ENCODE results near the gene MFSD12. TPM values are rescaled to one million over a fixed set of nuclear protein-coding genes. Genes with fewer than 3 reads are reported as not detected.

MFSD12 gene
- total and polyA plus RNA-seq, 2 experiments from 2014 or later, result 35.3 to 91.1 TPM

DNA sequence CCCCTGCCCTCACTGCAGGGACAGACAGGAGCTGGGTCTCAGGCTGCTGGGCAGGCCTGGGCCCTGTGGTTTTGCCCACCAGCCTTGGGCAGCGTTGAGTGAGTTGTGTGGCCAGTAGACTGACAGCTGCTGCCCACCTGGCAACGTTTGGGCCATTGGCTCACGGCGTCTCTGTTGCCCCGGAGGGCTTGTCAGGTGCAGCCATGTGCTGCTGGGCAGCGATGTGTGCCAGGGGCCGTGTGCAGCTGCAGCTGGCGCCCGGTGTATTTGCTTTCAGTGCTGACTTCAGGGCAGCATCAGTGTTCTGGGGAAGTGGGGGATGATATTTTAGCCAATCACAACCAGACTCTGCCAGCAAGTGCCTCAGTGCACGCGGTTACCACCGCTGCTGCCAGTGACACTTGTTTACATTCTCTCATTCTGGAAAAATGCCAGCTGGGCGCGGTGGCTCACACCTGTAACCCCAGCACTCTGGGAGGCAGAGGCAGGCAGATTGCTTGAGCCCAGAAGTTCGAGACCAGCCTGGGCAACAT, 40.6 kb downstream of the MFSD12 start:
- H3K27ac Mint-ChIP-seq, result 0 out of 2 replicates have a peak overlapping the region, but pooled peaks have one; percentile 31

More for the DNA sequence above, 40.6 kb downstream of the MFSD12 start:
- Mint-ChIP-seq H3K4me3 (no peak overlapping the region), H3K4me1 (peaks cover 43% of the 10 kb centered on the region), H3K9me3 (no peaks in the 10 kb centered on the region; the same call in 2 of the 3 replicates), H3K36me3 (ENCODE audit: low read depth) (peaks cover 6% of the 10 kb centered on the region), H3K27me3 (ENCODE audit: insufficient read depth, low read depth, poor library complexity) (peaks cover 13% of the 10 kb centered on the region)
- peaks cover 61% of the 10 kb centered on the region for H3K79me2 ChIP-seq (replicated peaks; ENCODE audit: insufficient read depth)
- TF ChIP-seq NANOG (IDR thresholded peaks at IDR 0.05; ENCODE audit: borderline replicate concordance) (no peak), STAT1 (IDR thresholded peaks at IDR 0.05; ENCODE audit: unreplicated experiment) (no peak), JUNB (IDR thresholded peaks at IDR 0.05; ENCODE audit: unreplicated experiment) (no peak), POLR2AphosphoS5 (IDR thresholded peaks at IDR 0.05; ENCODE audit: low read depth) (no peak), EZH2 (IDR thresholded peaks at IDR 0.05; ENCODE audit: low read depth, unreplicated experiment) (no peak), CREB1 (CRISPR knock-in tag; IDR thresholded peaks at IDR 0.05; ENCODE audit: low read depth) (no peak), EZH2phosphoT487 (IDR thresholded peaks at IDR 0.05; ENCODE audit: unreplicated experiment) (no peak), ZNF331 (CRISPR knock-in tag; IDR thresholded peaks at IDR 0.05; ENCODE audit: low read depth) (no peak), ZNF114 (CRISPR knock-in tag; IDR thresholded peaks at IDR 0.05) (no peak)
- TF ChIP-seq, protein P1, sequence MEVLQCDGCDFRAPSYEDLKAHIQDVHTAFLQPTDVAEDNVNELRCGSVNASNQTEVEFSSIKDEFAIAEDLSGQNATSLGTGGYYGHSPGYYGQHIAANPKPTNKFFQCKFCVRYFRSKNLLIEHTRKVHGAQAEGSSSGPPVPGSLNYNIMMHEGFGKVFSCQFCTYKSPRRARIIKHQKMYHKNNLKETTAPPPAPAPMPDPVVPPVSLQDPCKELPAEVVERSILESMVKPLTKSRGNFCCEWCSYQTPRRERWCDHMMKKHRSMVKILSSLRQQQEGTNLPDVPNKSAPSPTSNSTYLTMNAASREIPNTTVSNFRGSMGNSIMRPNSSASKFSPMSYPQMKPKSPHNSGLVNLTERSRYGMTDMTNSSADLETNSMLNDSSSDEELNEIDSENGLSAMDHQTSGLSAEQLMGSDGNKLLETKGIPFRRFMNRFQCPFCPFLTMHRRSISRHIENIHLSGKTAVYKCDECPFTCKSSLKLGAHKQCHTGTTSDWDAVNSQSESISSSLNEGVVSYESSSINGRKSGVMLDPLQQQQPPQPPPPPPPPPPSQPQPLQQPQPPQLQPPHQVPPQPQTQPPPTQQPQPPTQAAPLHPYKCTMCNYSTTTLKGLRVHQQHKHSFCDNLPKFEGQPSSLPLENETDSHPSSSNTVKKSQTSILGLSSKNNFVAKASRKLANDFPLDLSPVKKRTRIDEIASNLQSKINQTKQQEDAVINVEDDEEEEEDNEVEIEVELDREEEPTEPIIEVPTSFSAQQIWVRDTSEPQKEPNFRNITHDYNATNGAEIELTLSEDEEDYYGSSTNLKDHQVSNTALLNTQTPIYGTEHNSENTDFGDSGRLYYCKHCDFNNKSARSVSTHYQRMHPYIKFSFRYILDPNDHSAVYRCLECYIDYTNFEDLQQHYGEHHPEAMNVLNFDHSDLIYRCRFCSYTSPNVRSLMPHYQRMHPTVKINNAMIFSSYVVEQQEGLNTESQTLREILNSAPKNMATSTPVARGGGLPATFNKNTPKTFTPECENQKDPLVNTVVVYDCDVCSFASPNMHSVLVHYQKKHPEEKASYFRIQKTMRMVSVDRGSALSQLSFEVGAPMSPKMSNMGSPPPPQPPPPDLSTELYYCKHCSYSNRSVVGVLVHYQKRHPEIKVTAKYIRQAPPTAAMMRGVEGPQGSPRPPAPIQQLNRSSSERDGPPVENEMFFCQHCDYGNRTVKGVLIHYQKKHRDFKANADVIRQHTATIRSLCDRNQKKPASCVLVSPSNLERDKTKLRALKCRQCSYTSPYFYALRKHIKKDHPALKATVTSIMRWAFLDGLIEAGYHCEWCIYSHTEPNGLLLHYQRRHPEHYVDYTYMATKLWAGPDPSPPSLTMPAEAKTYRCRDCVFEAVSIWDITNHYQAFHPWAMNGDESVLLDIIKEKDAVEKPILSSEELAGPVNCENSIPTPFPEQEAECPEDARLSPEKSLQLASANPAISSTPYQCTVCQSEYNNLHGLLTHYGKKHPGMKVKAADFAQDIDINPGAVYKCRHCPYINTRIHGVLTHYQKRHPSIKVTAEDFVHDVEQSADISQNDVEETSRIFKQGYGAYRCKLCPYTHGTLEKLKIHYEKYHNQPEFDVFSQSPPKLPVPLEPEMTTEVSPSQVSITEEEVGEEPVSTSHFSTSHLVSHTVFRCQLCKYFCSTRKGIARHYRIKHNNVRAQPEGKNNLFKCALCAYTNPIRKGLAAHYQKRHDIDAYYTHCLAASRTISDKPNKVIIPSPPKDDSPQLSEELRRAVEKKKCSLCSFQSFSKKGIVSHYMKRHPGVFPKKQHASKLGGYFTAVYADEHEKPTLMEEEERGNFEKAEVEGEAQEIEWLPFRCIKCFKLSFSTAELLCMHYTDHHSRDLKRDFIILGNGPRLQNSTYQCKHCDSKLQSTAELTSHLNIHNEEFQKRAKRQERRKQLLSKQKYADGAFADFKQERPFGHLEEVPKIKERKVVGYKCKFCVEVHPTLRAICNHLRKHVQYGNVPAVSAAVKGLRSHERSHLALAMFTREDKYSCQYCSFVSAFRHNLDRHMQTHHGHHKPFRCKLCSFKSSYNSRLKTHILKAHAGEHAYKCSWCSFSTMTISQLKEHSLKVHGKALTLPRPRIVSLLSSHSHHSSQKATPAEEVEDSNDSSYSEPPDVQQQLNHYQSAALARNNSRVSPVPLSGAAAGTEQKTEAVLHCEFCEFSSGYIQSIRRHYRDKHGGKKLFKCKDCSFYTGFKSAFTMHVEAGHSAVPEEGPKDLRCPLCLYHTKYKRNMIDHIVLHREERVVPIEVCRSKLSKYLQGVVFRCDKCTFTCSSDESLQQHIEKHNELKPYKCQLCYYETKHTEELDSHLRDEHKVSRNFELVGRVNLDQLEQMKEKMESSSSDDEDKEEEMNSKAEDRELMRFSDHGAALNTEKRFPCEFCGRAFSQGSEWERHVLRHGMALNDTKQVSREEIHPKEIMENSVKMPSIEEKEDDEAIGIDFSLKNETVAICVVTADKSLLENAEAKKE (CRISPR knock-in tag; IDR thresholded peaks at IDR 0.05), result no peak
- TF ChIP-seq, protein P2, sequence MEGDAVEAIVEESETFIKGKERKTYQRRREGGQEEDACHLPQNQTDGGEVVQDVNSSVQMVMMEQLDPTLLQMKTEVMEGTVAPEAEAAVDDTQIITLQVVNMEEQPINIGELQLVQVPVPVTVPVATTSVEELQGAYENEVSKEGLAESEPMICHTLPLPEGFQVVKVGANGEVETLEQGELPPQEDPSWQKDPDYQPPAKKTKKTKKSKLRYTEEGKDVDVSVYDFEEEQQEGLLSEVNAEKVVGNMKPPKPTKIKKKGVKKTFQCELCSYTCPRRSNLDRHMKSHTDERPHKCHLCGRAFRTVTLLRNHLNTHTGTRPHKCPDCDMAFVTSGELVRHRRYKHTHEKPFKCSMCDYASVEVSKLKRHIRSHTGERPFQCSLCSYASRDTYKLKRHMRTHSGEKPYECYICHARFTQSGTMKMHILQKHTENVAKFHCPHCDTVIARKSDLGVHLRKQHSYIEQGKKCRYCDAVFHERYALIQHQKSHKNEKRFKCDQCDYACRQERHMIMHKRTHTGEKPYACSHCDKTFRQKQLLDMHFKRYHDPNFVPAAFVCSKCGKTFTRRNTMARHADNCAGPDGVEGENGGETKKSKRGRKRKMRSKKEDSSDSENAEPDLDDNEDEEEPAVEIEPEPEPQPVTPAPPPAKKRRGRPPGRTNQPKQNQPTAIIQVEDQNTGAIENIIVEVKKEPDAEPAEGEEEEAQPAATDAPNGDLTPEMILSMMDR (conservative IDR thresholded peaks at IDR 0.05; ENCODE audit: low read depth in 2 of 2), result no peak
- TF ChIP-seq, protein P3, sequence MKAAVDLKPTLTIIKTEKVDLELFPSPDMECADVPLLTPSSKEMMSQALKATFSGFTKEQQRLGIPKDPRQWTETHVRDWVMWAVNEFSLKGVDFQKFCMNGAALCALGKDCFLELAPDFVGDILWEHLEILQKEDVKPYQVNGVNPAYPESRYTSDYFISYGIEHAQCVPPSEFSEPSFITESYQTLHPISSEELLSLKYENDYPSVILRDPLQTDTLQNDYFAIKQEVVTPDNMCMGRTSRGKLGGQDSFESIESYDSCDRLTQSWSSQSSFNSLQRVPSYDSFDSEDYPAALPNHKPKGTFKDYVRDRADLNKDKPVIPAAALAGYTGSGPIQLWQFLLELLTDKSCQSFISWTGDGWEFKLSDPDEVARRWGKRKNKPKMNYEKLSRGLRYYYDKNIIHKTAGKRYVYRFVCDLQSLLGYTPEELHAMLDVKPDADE (IDR thresholded peaks at IDR 0.05), result no peak
- TF ChIP-seq, protein P4, sequence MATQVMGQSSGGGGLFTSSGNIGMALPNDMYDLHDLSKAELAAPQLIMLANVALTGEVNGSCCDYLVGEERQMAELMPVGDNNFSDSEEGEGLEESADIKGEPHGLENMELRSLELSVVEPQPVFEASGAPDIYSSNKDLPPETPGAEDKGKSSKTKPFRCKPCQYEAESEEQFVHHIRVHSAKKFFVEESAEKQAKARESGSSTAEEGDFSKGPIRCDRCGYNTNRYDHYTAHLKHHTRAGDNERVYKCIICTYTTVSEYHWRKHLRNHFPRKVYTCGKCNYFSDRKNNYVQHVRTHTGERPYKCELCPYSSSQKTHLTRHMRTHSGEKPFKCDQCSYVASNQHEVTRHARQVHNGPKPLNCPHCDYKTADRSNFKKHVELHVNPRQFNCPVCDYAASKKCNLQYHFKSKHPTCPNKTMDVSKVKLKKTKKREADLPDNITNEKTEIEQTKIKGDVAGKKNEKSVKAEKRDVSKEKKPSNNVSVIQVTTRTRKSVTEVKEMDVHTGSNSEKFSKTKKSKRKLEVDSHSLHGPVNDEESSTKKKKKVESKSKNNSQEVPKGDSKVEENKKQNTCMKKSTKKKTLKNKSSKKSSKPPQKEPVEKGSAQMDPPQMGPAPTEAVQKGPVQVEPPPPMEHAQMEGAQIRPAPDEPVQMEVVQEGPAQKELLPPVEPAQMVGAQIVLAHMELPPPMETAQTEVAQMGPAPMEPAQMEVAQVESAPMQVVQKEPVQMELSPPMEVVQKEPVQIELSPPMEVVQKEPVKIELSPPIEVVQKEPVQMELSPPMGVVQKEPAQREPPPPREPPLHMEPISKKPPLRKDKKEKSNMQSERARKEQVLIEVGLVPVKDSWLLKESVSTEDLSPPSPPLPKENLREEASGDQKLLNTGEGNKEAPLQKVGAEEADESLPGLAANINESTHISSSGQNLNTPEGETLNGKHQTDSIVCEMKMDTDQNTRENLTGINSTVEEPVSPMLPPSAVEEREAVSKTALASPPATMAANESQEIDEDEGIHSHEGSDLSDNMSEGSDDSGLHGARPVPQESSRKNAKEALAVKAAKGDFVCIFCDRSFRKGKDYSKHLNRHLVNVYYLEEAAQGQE (IDR thresholded peaks at IDR 0.05; ENCODE audit: unreplicated experiment), result no peak
- H3K27ac ChIP-seq (ENCODE audit: low read depth), result no peak overlapping the region
- ATAC-seq (no peak), DNase-seq (ENCODE audit: low spot score) (no peak)
- H3K9me2 ChIP-seq (ENCODE audit: insufficient read depth), result no peaks in the 10 kb centered on the region
- H2AFZ ChIP-seq, result no peak overlapping the region
- H3K27me3 ChIP-seq (ENCODE audit: insufficient read depth), result no peaks in the 10 kb centered on the region
- peaks cover 29% of the 10 kb centered on the region for H3K4me1 ChIP-seq (ENCODE audit: insufficient read depth)
- no peaks in the 10 kb centered on the region for H3F3A ChIP-seq (replicated peaks; ENCODE audit: low read depth)
- H3K36me3 ChIP-seq (ENCODE audit: insufficient read depth), result no peaks in the 10 kb centered on the region
- H3K4me2 ChIP-seq, result no peak overlapping the region
- H4K20me1 ChIP-seq (replicated peaks; ENCODE audit: insufficient read depth), result no peaks in the 10 kb centered on the region; the same call in 1 of the 2 replicates
- H3K4me3 ChIP-seq, result no peak overlapping the region

Data from GM23338 (cell line).